Endometrial microvascular endothelial cells (primary cell): Measurements from ENCODE around the gene NT5M. TPM values are rescaled to one million over a fixed set of nuclear protein-coding genes. Genes with fewer than 3 reads are reported as not detected.

ENCODE experiments used
- in situ Hi-C: cut with HindIII; loops from 2 replicates; pipeline ENCODE4 v1.10.0; 2017; ENCODE audit warnings: low sequenced_read_pairs, low pct_unique_long_range_greater_than_20kb; ENCODE audit errors: inconsistent ontology term
- total RNA-seq: library from RNA; depleted of rRNA; stranded (reverse); fragments of >200 nt; gene quantifications from one replicate; pipeline ENCODE4 v1.2.3, GENCODE V29; 2015; ENCODE audit errors: inconsistent ontology term

Gene NT5M
- total RNA-seq, 1 donor from 2014 or later = 1.7 TPM

DNA sequence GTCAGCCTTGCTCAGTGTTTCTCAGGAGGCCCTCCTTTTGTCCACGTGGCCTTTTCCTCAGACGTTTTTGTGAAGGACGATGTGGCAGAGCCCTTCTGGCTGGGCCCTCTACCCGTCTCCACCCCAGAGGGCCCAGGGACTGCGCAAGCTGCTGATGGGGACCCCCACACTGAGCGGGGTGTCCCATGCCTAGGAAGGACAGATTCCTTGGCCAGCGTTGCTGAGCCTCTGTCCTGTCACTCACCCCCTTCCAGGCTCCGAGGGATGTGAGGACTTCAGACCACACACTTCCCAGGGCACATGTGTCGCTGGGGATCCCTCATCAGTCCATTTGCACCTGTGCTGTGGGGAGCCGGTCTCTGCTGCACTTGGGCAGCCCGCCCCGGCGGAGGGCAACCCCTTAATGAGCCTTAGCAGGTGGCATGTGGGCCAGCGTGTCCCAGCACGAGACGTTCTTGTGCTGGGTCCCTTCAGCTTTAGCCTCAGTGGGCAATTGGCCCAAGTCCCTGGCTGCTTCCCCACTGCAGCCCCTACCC is 48.3 kb downstream of the NT5M start:
- in situ Hi-C loops = loop anchor here (25.0 kb wide), 1 partner anchor 236 kb away; the partner anchor contains the start of gene PEMT

DNA sequence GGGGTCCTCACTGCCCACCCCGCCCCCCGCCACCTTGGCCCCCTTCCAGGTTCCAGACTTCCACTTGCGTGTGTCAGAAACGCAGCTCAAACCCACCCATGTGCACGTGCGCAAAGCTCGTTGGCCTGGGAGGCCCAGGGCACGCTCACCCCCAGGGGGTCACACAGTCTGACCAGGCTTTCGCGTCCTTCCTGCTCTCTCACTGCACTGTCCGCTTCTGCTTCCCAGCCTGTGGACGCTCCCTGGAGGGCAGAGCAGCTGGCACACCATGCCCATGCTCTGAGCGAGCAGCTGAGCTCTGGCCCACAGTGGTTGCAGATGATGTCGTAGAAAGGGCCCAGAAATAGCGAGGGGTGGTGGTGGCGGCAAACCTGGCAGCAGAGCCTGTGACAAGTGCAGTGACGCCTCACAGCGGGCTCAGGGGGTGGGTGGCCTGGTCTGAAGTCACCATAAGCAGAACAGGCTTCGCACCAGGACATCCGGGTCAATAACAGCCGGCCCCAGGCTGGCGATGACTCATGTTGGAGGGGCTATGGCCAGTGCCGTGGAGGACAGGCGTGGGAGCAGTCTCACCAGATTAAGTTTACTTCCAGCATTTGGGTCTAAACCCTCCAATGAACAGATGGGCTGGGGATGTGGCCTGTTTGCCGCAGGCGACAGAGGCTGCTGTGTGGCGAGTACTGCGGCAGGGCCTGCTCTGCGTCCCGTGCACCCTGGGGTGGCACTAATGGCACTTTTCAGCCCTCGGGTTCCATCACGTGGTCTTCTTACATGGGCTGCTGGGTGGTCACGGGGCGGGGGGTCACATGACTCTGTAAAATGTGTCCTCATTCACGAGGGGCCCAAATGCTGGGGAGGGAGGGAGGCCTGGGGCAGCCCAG is 49.0 kb downstream of the NT5M start:
- in situ Hi-C loops = loop anchor here (25.0 kb wide), 1 partner anchor 235 kb away; the partner anchor contains the start of gene PEMT

GRCh38 chr17:17352836-17353624 is 49.9 kb downstream of the NT5M start:
- in situ Hi-C loops = loop anchor here (25.0 kb wide), 1 partner anchor 234 kb away; the partner anchor contains the start of gene PEMT

DNA sequence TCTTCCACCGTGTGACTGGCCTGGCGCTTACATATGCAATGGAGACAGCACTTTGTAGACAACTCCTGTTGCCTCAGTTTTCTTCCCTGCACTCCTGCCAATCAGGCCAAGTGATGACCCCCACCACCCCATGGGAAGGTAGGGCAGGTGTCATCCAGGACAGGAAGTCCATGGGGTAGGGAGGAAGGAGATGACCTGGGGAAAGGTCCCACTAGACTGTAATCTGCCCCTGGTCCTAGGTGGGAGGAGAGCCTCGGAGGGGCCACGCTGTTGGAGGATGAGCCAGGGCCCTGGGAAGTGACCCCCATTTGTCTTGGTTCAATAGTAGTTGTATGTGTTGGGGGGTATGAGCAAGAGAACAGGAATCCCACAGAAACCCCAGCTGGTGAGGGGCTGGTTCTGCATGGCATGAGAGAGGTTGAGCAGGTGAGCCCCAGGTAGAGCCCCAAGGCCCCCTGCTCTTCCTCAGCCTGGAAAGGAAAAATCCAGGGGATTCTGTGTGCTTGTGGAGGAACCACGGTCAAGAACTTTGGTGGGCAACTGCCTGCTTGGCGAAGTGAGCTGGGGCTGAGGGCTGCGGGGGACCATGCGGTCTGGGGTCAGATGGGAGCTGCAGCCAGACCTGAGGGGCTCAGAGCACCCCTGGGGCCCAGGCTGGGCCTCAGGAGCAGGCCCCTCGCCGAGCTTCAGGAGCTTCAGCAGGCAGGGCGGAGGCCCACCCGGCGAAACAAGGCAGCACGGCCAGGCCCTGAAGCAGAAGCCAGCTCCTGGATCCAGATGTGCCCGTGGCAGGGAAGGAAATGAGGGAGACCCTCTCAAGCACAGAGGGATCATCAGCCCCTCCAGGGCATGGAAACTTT is 50.7 kb downstream of the NT5M start:
- in situ Hi-C loops = loop anchor here (25.0 kb wide), 1 partner anchor 233 kb away; the partner anchor contains the start of gene PEMT

- in situ Hi-C loops = loop anchor here (25.0 kb wide), 1 partner anchor 233 kb away; the partner anchor contains the start of gene PEMT
These were observed 51.6 kb downstream of the NT5M start for GRCh38 chr17:17354560-17355349.

DNA sequence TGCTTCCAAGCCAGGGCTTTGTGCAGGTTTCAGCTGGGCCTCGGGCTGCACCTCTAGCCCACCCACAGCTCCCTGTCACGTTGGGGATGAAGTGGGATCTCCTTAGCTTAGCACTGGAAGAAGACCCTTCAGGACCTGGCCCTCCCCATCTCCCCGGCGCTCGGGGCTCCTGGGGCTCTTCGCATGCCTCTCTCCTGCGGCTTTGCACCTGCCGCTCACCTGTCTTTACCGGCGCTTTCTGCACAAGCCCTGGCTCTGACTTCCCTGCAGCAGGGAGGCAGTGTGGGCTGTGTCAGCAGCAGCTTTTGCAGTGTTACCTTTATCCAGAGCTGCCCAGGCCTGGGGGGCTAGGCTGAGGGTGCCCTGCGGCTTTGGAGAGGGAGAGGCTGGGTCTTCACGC is 52.3 kb downstream of the NT5M start:
- in situ Hi-C loops = loop anchor here (25.0 kb wide), 1 partner anchor 232 kb away; the partner anchor contains the start of gene PEMT

- in situ Hi-C loops = loop anchor here (25.0 kb wide), 1 partner anchor 231 kb away; the partner anchor contains the start of gene PEMT
These were observed 53.2 kb downstream of the NT5M start for GRCh38 chr17:17356149-17356930.

GRCh38 chr17:17356931-17357270 is 53.7 kb downstream of the NT5M start:
- in situ Hi-C loops = loop anchor here (25.0 kb wide), 1 partner anchor 230 kb away; the partner anchor contains the start of gene PEMT

DNA sequence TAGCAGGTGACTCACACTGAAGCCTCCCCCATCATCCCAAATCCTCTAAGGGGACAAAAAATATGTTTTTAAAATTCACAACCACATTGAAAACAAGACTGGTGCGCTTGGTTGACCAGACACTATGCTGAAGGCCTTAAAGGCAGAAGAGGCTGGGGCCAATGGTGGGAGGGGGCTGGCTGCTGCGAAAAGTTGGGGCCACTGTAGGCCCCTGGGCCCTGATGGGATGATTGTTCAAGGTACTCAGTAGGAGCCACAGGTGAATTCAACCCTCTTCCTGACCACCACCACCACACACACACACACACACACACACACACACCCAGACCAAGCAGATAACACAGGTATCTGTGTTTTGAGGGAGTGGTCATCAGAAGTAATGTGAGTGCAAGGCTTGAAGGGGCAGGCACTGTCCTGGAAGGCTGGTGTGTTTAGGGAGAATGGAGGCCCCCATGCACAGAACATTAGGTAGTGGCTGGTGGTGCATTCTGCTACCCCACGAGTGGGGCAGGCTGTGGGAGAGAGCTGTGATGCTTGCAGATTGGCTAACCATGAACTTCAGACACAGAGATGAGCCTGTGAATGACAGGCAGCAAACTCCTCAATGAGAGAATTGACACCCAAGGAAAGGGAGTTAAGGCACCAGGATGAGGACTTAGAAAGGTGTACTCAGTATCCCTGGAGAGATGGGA is 55.0 kb downstream of the NT5M start:
- in situ Hi-C loops = loop anchor here (25.0 kb wide), 1 partner anchor 229 kb away; the partner anchor contains the start of gene PEMT

- in situ Hi-C loops = loop anchor here (25.0 kb wide), 1 partner anchor 228 kb away; the partner anchor contains the start of gene PEMT
These were observed 55.7 kb downstream of the NT5M start for GRCh38 chr17:17358866-17359265.

DNA sequence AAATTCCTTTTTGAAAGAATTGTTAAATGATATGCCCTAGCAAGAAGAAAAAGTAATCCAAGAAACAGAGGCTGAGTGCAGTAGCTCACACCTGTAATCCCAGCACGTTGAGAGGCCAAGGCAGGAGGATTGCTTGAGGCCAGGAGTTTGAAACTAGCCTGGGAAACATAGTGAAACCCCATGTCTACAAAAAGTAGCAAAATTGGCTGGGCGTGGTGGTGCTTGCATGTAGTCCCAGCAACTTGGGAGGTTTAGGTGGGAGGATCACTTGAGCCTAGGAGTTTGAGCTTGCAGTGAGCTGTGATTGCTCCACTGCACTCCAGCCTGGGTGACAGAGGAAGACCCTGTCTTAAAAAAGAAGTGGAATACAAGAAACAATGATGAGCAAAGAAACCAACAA is 56.1 kb downstream of the NT5M start:
- in situ Hi-C loops = loop anchor here (25.0 kb wide), 1 partner anchor 228 kb away; the partner anchor contains the start of gene PEMT

DNA sequence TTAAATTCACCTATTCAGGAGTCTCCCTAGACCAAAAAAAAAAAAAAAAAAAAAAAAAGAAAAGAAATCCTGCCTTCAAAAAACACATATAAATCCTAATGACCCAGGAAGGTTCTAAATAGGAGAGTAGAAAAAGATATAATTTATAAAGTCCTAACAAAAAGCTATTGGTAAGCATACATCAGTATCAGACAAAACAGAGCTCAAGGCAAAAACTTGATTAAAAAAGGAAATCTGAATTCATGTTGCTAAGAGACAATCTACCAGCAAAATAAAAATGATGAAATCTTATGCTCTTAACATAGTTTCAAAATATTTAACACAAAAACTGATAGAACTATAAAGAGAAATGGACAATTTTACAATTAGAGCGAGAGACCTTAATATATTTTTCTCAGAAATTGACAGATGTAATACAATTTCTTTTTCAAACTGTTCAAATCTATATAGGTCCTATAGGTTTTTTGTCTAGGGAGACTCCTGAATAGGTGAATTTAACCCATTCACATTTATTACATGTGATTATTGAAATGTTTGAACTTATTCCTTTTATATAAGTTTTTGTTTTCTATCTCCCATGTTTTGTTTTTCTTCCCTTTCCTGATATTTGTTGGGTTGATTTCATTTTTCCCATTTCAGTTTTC is 57.0 kb downstream of the NT5M start:
- in situ Hi-C loops = loop anchor here (25.0 kb wide), 1 partner anchor 227 kb away; the partner anchor contains the start of gene PEMT

GRCh38 chr17:17361543-17361866 is 58.3 kb downstream of the NT5M start:
- in situ Hi-C loops = loop anchor here (25.0 kb wide), 1 partner anchor 226 kb away; the partner anchor contains the start of gene PEMT

DNA sequence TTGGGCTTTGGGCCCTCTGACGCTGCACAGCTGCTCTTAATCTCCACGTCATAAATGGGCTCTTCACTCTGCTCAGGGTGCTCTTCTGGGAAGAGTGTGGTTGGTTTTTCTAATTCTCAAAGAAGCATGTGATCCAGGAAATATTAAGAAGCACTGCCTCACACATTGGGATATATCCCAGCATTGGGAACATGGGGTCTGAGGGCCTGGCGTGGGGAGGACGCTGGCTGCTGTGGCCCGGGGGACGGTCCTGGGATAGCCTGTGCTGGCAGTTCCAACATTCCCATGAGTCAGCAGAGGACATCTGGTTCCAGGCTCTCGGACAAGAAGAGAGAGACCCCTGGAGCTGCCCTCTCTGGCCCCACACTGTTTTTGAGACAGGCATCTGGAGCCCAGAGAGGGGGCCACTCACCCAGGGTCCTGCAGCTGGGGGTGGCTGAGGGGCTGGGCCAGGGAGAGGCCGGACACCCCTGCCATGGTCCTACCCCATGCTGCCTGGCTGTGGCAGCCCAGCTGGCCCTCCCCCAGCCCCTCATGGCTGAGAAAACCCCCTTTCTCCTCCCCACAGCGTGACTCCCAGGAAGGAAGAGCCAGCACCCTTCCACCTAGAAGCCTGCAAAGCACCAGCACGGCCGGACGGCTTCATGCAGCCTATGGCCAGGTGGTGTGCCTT is 58.8 kb downstream of the NT5M start:
- in situ Hi-C loops = loop anchor here (25.0 kb wide), 1 partner anchor 225 kb away; the partner anchor contains the start of gene PEMT

- in situ Hi-C loops = loop anchor here (25.0 kb wide), 1 partner anchor 225 kb away; the partner anchor contains the start of gene PEMT
These were observed 59.4 kb downstream of the NT5M start for GRCh38 chr17:17362540-17362930.
